ENCODE results near the gene CADM4.

The CADM4 gene

GRCh38 chr19:43631491-43631890 is 8.2 kb downstream of the CADM4 start:
- DNase-seq: no peak

GRCh38 chr19:43628646-43629326 is 10.9 kb downstream of the CADM4 start:
- no peak for DNase-seq

GRCh38 chr19:43626838-43627237 is 12.8 kb downstream of the CADM4 start:
- no peak for DNase-seq

- DNase-seq: no peak
These were observed 13.6 kb downstream of the CADM4 start for GRCh38 chr19:43625918-43626579.

- DNase-seq: peak; percentile 68 to 90 (median 79)
These were observed 14.7 kb downstream of the CADM4 start for GRCh38 chr19:43624933-43625332.

- DNase-seq: no peak
These were observed 15.6 kb downstream of the CADM4 start for GRCh38 chr19:43623889-43624670.

- no peak for DNase-seq
These were observed 16.7 kb downstream of the CADM4 start for GRCh38 chr19:43622956-43623355.

- DNase-seq: no peak
These were observed 17.6 kb downstream of the CADM4 start for GRCh38 chr19:43622070-43622469.

- peak in 3 of 5 experiments; percentile 60 to 82 (median 76) for DNase-seq
These were observed 19.3 kb downstream of the CADM4 start for GRCh38 chr19:43620061-43621001.

- peak; percentile 71 to 93 (median 84) for DNase-seq
These were observed 20.2 kb downstream of the CADM4 start, which contains the start of gene ZNF428 for GRCh38 chr19:43619262-43620060. Gene ZNF428, minus strand, starts transcription at chr19:43619629. Its CDS starts 5,325 bp downstream, at chr19:43614304.

- DNase-seq: peak in 1 of 5 experiments; percentile 82
These were observed 20.8 kb downstream of the CADM4 start for GRCh38 chr19:43618921-43619261.

- DNase-seq: no peak
These were observed 22.7 kb downstream of the CADM4 start for GRCh38 chr19:43616954-43617353.

- no peak for DNase-seq
These were observed 23.3 kb downstream of the CADM4 start for GRCh38 chr19:43616306-43616705.

GRCh38 chr19:43612374-43612773 is 27.3 kb downstream of the CADM4 start:
- DNase-seq: no peak

- DNase-seq: no peak
These were observed 27.9 kb downstream of the CADM4 start, which contains the start of gene SRRM5 for GRCh38 chr19:43611788-43612187. Gene SRRM5, plus strand, starts transcription at chr19:43612088. Its CDS starts 34 bp downstream, at chr19:43612122.

- DNase-seq: no peak
These were observed 29.2 kb downstream of the CADM4 start for GRCh38 chr19:43610493-43610892.

- DNase-seq: no peak
These were observed 29.8 kb downstream of the CADM4 start for GRCh38 chr19:43609872-43610271.

- DNase-seq: no peak
These were observed 32.1 kb downstream of the CADM4 start for GRCh38 chr19:43607238-43608205.

GRCh38 chr19:43606569-43607229 is 33.0 kb downstream of the CADM4 start:
- DNase-seq: no peak

Data from T-helper 2 cell (primary cell).